ENCODE data around the gene TMEM54. TPM values are rescaled to one million over a fixed set of nuclear protein-coding genes. Genes with fewer than 3 reads are reported as not detected.

The TMEM54 gene
- total and polyA plus RNA-seq, 7 experiments from 2014 or later: not detected

- Histone ChIP-seq H3K36me3 (ENCODE audit: control insufficient read depth in 2 of 3, insufficient read depth in 3 of 3, low read length in 3 of 3) (peaks cover 0 to 20% (median 0%) of the 10 kb centered on the region in 3 experiments), H3K27ac (ENCODE audit: low read depth, low read length) (no peak overlapping the region), H3K4me3 (ENCODE audit: low read length) (no peak overlapping the region), H3K4me1 (ENCODE audit: control insufficient read depth in 2 of 2, insufficient read depth in 2 of 2, low read length in 2 of 2) (no peaks in the 10 kb centered on the region), H3K27me3 (ENCODE audit: control insufficient read depth in 2 of 2, insufficient read depth in 2 of 2, low read length in 2 of 2) (no peaks in the 10 kb centered on the region), H3K9me3 (ENCODE audit: control insufficient read depth in 2 of 3, low read length in 3 of 3) (no peaks in the 10 kb centered on the region)
- H3K27me3 Mint-ChIP-seq: no peaks in the 10 kb centered on the region
- peaks cover 0 to 61% (median 27%) of the 10 kb centered on the region in 5 donors for H3K36me3 Mint-ChIP-seq
- no peaks in the 10 kb centered on the region for H3K9me3 Mint-ChIP-seq
- no peak overlapping the region for H3K4me3 Mint-ChIP-seq
- DNase-seq (no peak), ATAC-seq (no peak)
- ChIA-PET POLR2A (no interaction called here), CTCF (interaction anchor here (0.6 to 0.9 kb wide), 3 partner anchors 8 to 226 kb away, joined by 3 to 5 read pairs (median 3); no protein-coding TSS in a partner anchor)
- no peak overlapping the region for H3K27ac Mint-ChIP-seq
- peaks cover 0 to 5% (median 0%) of the 10 kb centered on the region in 7 donors for H3K4me1 Mint-ChIP-seq
- intact Hi-C loops (cut with micrococcal nuclease): no loop called here
Measured at GRCh38 chr1:32861904-32862695, 39.1 kb downstream of the TMEM54 start.

DNA sequence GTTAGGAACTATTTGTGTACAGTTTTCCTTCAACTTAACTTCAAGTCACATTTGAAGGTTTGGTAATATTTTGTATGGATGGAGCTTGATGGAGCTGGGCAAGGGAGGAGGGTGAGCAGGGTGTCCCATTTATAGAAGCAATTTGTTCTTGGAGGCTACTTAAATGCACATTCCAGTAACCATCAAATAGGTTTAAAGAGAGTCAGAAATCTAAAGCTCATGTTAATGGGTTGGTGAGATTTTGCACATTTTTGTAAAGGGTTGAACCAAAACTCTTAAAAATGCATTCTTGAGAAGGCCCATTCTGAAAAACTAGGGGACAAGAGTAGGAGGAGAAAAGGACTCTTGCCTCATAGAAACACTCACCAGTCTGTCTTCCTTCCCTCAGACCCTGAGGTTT is 40.6 kb downstream of the TMEM54 start:
- Mint-ChIP-seq H3K4me1 (peaks cover 0 to 5% (median 0%) of the 10 kb centered on the region in 7 donors), H3K27me3 (no peaks in the 10 kb centered on the region), H3K4me3 (no peak overlapping the region), H3K36me3 (peaks cover 0 to 68% (median 26%) of the 10 kb centered on the region in 5 donors), H3K27ac (no peak overlapping the region), H3K9me3 (no peaks in the 10 kb centered on the region)
- Histone ChIP-seq H3K27ac (ENCODE audit: low read depth, low read length) (no peak overlapping the region), H3K36me3 (ENCODE audit: control insufficient read depth in 2 of 3, insufficient read depth in 3 of 3, low read length in 3 of 3) (peaks cover 0 to 35% (median 0%) of the 10 kb centered on the region in 3 experiments), H3K4me3 (ENCODE audit: low read length) (no peak overlapping the region), H3K9me3 (ENCODE audit: control insufficient read depth in 2 of 3, low read length in 3 of 3) (no peaks in the 10 kb centered on the region), H3K27me3 (ENCODE audit: control insufficient read depth in 2 of 2, insufficient read depth in 2 of 2, low read length in 2 of 2) (no peaks in the 10 kb centered on the region), H3K4me1 (ENCODE audit: control insufficient read depth in 2 of 2, insufficient read depth in 2 of 2, low read length in 2 of 2) (no peaks in the 10 kb centered on the region)
- intact Hi-C loops (cut with micrococcal nuclease): no loop called here
- CTCF ChIA-PET: no interaction called here
- POLR2A ChIA-PET: no interaction called here
- ATAC-seq: no peak
- no peak for DNase-seq

DNA sequence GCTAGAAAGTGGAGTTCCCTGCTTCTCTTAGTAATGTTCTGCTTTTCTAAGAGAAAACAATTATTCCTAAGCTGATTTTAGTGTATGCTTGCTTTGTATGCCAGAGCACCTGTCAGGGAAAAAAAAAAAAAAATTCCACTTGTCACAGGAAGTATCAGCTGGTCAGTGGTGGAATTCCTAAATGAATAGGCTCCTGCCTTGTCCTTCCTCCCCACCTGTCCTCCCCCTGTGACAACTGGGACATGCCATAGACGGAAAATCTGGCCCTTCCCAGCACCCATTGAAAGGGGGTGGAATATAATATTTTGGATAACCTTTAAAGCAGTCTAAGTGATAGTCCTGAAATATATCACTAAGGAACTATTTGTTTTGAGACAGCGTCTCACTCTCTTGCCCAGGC is 41.3 kb downstream of the TMEM54 start:
- Mint-ChIP-seq H3K9me3 (no peaks in the 10 kb centered on the region), H3K4me1 (peaks cover 0 to 5% (median 0%) of the 10 kb centered on the region in 7 donors), H3K27ac (no peak overlapping the region), H3K36me3 (peaks cover 0 to 70% (median 27%) of the 10 kb centered on the region in 5 donors), H3K4me3 (no peak overlapping the region), H3K27me3 (no peaks in the 10 kb centered on the region)
- ChIA-PET POLR2A (no interaction called here), CTCF (interaction anchor here (1.4 kb wide), 1 partner anchor 13 kb away, joined by 3 read pairs; no protein-coding TSS in a partner anchor)
- intact Hi-C loops (cut with micrococcal nuclease): no loop called here
- H3K9me3 ChIP-seq (ENCODE audit: control insufficient read depth in 2 of 3, low read length in 3 of 3): no peaks in the 10 kb centered on the region
- peaks cover 0 to 41% (median 0%) of the 10 kb centered on the region in 3 experiments for H3K36me3 ChIP-seq (ENCODE audit: control insufficient read depth in 2 of 3, insufficient read depth in 3 of 3, low read length in 3 of 3)
- no peak overlapping the region for H3K27ac ChIP-seq (ENCODE audit: low read depth, low read length)
- no peak for ATAC-seq
- no peaks in the 10 kb centered on the region for H3K4me1 ChIP-seq (ENCODE audit: control insufficient read depth in 2 of 2, insufficient read depth in 2 of 2, low read length in 2 of 2)
- H3K27me3 ChIP-seq (ENCODE audit: control insufficient read depth in 2 of 2, insufficient read depth in 2 of 2, low read length in 2 of 2): no peaks in the 10 kb centered on the region
- no peak overlapping the region for H3K4me3 ChIP-seq (ENCODE audit: low read length)
- DNase-seq: no peak

DNA sequence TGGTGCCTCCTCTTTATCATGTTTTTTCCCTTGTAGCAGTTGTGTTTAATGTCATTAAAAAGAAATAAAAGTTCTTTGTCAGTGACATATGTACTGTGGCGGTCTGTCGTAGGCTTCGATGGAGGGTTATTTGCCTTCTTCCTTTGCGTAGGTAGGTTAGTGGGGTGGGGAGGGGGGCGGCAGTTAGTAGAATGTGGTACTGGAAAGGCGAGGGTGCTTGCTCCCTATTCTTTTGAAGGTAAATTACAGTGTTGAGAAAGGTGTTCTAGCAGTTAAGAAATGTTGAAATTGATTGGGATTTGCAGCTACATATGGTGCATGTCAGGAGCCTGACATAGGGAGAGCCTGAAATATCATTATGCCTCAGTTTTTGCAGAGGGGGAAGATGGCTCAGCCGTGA is 42.4 kb downstream of the TMEM54 start:
- H3K4me1 ChIP-seq (ENCODE audit: control insufficient read depth in 2 of 2, insufficient read depth in 2 of 2, low read length in 2 of 2): no peaks in the 10 kb centered on the region
- ChIA-PET CTCF (interaction anchor here (1.4 kb wide), 1 partner anchor 14 kb away, joined by 3 read pairs; no protein-coding TSS in a partner anchor), POLR2A (no interaction called here)
- H3K4me3 ChIP-seq (ENCODE audit: low read length): no peak overlapping the region
- H3K4me3 Mint-ChIP-seq: no peak overlapping the region
- DNase-seq: no peak
- H3K27ac ChIP-seq (ENCODE audit: low read depth, low read length): no peak overlapping the region
- peaks cover 0 to 3% (median 0%) of the 10 kb centered on the region in 7 donors for H3K4me1 Mint-ChIP-seq
- H3K9me3 ChIP-seq (ENCODE audit: control insufficient read depth in 2 of 3, low read length in 3 of 3): no peaks in the 10 kb centered on the region
- no peaks in the 10 kb centered on the region for H3K27me3 Mint-ChIP-seq
- ATAC-seq: no peak
- H3K27me3 ChIP-seq (ENCODE audit: control insufficient read depth in 2 of 2, insufficient read depth in 2 of 2, low read length in 2 of 2): no peaks in the 10 kb centered on the region
- intact Hi-C loops (cut with micrococcal nuclease): no loop called here
- no peaks in the 10 kb centered on the region for H3K9me3 Mint-ChIP-seq
- H3K36me3 Mint-ChIP-seq: peaks cover 0 to 70% (median 32%) of the 10 kb centered on the region in 5 donors
- H3K27ac Mint-ChIP-seq: no peak overlapping the region
- peaks cover 0 to 52% (median 3%) of the 10 kb centered on the region in 3 experiments for H3K36me3 ChIP-seq (ENCODE audit: control insufficient read depth in 2 of 3, insufficient read depth in 3 of 3, low read length in 3 of 3)

DNA sequence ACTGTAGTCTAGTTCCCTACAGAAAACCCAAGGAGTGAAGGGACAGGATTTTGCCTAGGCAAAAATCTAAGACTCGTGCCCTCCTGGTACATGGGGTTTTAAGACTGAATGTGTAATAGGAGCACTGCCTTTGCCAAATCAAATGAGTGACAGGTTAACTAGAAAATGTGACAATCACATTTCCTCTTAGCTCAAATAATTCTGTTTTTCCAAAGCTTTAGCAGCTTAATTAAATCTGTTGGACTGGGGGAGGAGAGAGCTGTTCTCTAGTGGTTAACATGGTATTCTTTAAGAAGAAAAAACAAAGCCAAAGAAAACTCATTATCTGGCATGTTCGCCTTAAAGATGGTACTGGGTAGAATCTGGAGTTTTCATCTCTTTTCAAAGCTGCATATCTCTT is 43.1 kb downstream of the TMEM54 start:
- Histone ChIP-seq H3K36me3 (ENCODE audit: control insufficient read depth in 2 of 3, insufficient read depth in 3 of 3, low read length in 3 of 3) (peaks cover 0 to 59% (median 3%) of the 10 kb centered on the region in 3 experiments), H3K4me1 (ENCODE audit: control insufficient read depth in 2 of 2, insufficient read depth in 2 of 2, low read length in 2 of 2) (no peaks in the 10 kb centered on the region), H3K9me3 (ENCODE audit: control insufficient read depth in 2 of 3, low read length in 3 of 3) (no peaks in the 10 kb centered on the region), H3K27ac (ENCODE audit: low read depth, low read length) (no peak overlapping the region), H3K4me3 (ENCODE audit: low read length) (no peak overlapping the region), H3K27me3 (ENCODE audit: control insufficient read depth in 2 of 2, insufficient read depth in 2 of 2, low read length in 2 of 2) (no peaks in the 10 kb centered on the region)
- Mint-ChIP-seq H3K27me3 (no peaks in the 10 kb centered on the region), H3K4me1 (peaks cover 0 to 3% (median 0%) of the 10 kb centered on the region in 7 donors), H3K36me3 (peaks cover 0 to 70% (median 32%) of the 10 kb centered on the region in 5 donors), H3K9me3 (no peaks in the 10 kb centered on the region), H3K27ac (no peak overlapping the region), H3K4me3 (no peak overlapping the region)
- ATAC-seq (no peak), DNase-seq (no peak)
- intact Hi-C loops (cut with micrococcal nuclease): no loop called here
- POLR2A ChIA-PET: no interaction called here
- CTCF ChIA-PET: no interaction called here

DNA sequence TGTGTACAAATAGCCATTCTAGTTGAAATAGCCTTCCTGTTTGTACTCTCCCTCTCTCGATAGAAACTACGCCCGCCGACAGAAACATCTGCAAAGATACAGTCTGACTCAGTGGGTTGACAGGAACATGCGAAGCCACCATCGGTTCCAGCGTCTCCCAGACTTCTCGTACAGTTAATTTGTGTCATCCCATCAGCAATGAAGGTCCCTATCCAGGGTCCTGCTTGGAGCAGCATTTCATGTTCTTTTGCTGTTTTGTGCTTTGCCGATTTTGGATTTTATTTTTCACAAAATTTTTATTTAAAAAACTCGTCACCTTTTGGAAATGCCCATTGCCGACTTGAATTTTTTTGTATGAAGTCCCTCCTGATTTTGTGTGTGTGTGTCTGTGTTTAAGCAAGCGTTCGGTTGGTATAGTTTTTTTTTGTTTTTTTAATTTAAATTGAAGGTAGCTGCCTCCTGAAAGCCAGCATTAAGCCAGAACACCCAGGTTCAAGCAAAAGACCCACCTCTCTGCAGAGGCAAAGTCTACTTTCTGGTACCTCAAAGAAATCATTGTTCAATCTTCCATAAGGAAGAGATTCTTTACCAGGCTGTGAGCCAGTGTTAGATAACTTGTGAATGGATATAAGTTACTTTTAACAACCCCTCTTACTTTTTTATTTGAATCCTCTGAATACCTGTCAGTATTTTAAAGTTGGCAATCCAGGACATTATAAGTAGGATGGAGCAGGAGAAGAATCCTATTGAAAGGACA is 45.1 kb downstream of the TMEM54 start:
- ATAC-seq: no peak
- Histone ChIP-seq H3K4me1 (ENCODE audit: control insufficient read depth in 2 of 2, insufficient read depth in 2 of 2, low read length in 2 of 2) (no peaks in the 10 kb centered on the region), H3K9me3 (ENCODE audit: control insufficient read depth in 2 of 3, low read length in 3 of 3) (no peaks in the 10 kb centered on the region), H3K36me3 (ENCODE audit: control insufficient read depth in 2 of 3, insufficient read depth in 3 of 3, low read length in 3 of 3) (peaks cover 0 to 69% (median 3%) of the 10 kb centered on the region in 3 experiments), H3K27ac (ENCODE audit: low read depth, low read length) (no peak overlapping the region), H3K4me3 (ENCODE audit: low read length) (no peak overlapping the region), H3K27me3 (ENCODE audit: control insufficient read depth in 2 of 2, insufficient read depth in 2 of 2, low read length in 2 of 2) (no peaks in the 10 kb centered on the region)
- Mint-ChIP-seq H3K27ac (no peak overlapping the region), H3K4me3 (no peak overlapping the region), H3K4me1 (no peaks in the 10 kb centered on the region), H3K36me3 (peaks cover 3 to 61% (median 24%) of the 10 kb centered on the region in 5 donors), H3K9me3 (no peaks in the 10 kb centered on the region), H3K27me3 (no peaks in the 10 kb centered on the region)
- intact Hi-C loops (cut with micrococcal nuclease): no loop called here
- DNase-seq: no peak
- ChIA-PET CTCF (interaction anchor here (0.6 kb wide), 1 partner anchor 109 kb away, joined by 3 read pairs; no protein-coding TSS in a partner anchor), POLR2A (no interaction called here)
